ENCODE measurements around the gene FOXP1. TPM values are rescaled to one million over a fixed set of nuclear protein-coding genes. Genes with fewer than 3 reads are reported as not detected.

Gene FOXP1
- total and polyA plus RNA-seq, 2 of the 13 experiments (the other 11 are each of a cell fraction or from before 2014, with no cell fraction given): 40.4 to 59.0 TPM

DNA sequence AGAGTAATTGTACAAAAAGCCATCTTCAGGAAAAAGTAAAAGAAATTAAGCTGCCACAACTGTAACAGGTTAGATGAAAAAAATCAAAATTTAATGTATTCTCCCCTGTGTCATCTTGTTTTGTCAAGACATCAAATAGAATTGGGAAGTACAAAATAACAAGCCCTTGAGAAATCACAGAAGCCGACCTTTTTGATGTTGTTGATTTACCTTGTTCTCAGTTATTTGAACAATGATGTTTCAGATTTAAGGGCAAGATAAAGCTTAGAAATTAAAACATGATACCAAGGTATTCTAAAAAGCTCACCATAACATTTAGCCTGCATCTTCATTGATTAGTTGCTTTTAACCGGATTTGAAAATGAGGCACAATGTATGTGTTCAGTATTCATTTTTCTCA, 523.0 kb downstream of the FOXP1 start (continued):
- TF ChIP-seq, protein P1, sequence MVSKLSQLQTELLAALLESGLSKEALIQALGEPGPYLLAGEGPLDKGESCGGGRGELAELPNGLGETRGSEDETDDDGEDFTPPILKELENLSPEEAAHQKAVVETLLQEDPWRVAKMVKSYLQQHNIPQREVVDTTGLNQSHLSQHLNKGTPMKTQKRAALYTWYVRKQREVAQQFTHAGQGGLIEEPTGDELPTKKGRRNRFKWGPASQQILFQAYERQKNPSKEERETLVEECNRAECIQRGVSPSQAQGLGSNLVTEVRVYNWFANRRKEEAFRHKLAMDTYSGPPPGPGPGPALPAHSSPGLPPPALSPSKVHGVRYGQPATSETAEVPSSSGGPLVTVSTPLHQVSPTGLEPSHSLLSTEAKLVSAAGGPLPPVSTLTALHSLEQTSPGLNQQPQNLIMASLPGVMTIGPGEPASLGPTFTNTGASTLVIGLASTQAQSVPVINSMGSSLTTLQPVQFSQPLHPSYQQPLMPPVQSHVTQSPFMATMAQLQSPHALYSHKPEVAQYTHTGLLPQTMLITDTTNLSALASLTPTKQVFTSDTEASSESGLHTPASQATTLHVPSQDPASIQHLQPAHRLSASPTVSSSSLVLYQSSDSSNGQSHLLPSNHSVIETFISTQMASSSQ (IDR thresholded peaks at IDR 0.05; ENCODE audit: low read depth): 0 out of 2 replicates have a peak, but pooled peaks have one; percentile 27
- TF ChIP-seq, protein P1 (CRISPR knock-in tag; IDR thresholded peaks at IDR 0.05; ENCODE audit: borderline replicate concordance): peak; percentile 39; the same call in 1 of the 2 replicates
- TF ChIP-seq MAZ (IDR thresholded peaks at IDR 0.05; ENCODE audit: borderline replicate concordance, low read depth, low read length) (no peak), MAZ (CRISPR knock-in tag; IDR thresholded peaks at IDR 0.05; ENCODE audit: low read depth) (no peak), NBN (conservative IDR thresholded peaks at IDR 0.05) (no peak), GLI4 (CRISPR knock-in tag; IDR thresholded peaks at IDR 0.05; ENCODE audit: borderline replicate concordance) (no peak), ZNF3 (CRISPR knock-in tag; IDR thresholded peaks at IDR 0.05) (no peak), ZNF652 (CRISPR knock-in tag; IDR thresholded peaks at IDR 0.05; ENCODE audit: borderline replicate concordance, low read depth) (peak; percentile 54; the same call in 1 of the 2 replicates), MYNN (CRISPR knock-in tag; IDR thresholded peaks at IDR 0.05; ENCODE audit: low read depth) (no peak), POLR2A (IDR thresholded peaks at IDR 0.05; ENCODE audit: insufficient read depth in 1 of 2, low read depth in 2 of 2, low read length in 2 of 2) (no peak), SNAPC2 (CRISPR knock-in tag; IDR thresholded peaks at IDR 0.05) (no peak), ZNF773 (CRISPR knock-in tag; IDR thresholded peaks at IDR 0.05; ENCODE audit: borderline replicate concordance) (no peak), ZNF292 (CRISPR knock-in tag; IDR thresholded peaks at IDR 0.05; ENCODE audit: borderline replicate concordance, low read depth) (no peak)
- TF ChIP-seq, protein P2, sequence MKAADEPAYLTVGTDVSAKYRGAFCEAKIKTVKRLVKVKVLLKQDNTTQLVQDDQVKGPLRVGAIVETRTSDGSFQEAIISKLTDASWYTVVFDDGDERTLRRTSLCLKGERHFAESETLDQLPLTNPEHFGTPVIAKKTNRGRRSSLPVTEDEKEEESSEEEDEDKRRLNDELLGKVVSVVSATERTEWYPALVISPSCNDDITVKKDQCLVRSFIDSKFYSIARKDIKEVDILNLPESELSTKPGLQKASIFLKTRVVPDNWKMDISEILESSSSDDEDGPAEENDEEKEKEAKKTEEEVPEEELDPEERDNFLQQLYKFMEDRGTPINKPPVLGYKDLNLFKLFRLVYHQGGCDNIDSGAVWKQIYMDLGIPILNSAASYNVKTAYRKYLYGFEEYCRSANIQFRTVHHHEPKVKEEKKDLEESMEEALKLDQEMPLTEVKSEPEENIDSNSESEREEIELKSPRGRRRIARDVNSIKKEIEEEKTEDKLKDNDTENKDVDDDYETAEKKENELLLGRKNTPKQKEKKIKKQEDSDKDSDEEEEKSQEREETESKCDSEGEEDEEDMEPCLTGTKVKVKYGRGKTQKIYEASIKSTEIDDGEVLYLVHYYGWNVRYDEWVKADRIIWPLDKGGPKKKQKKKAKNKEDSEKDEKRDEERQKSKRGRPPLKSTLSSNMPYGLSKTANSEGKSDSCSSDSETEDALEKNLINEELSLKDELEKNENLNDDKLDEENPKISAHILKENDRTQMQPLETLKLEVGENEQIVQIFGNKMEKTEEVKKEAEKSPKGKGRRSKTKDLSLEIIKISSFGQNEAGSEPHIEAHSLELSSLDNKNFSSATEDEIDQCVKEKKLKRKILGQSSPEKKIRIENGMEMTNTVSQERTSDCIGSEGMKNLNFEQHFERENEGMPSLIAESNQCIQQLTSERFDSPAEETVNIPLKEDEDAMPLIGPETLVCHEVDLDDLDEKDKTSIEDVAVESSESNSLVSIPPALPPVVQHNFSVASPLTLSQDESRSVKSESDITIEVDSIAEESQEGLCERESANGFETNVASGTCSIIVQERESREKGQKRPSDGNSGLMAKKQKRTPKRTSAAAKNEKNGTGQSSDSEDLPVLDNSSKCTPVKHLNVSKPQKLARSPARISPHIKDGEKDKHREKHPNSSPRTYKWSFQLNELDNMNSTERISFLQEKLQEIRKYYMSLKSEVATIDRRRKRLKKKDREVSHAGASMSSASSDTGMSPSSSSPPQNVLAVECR (CRISPR knock-in tag; IDR thresholded peaks at IDR 0.05; ENCODE audit: borderline replicate concordance): no peak
- TF ChIP-seq, protein P3, sequence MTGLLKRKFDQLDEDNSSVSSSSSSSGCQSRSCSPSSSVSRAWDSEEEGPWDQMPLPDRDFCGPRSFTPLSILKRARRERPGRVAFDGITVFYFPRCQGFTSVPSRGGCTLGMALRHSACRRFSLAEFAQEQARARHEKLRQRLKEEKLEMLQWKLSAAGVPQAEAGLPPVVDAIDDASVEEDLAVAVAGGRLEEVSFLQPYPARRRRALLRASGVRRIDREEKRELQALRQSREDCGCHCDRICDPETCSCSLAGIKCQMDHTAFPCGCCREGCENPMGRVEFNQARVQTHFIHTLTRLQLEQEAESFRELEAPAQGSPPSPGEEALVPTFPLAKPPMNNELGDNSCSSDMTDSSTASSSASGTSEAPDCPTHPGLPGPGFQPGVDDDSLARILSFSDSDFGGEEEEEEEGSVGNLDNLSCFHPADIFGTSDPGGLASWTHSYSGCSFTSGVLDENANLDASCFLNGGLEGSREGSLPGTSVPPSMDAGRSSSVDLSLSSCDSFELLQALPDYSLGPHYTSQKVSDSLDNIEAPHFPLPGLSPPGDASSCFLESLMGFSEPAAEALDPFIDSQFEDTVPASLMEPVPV (CRISPR knock-in tag; IDR thresholded peaks at IDR 0.05): no peak
- TF ChIP-seq, protein P4, sequence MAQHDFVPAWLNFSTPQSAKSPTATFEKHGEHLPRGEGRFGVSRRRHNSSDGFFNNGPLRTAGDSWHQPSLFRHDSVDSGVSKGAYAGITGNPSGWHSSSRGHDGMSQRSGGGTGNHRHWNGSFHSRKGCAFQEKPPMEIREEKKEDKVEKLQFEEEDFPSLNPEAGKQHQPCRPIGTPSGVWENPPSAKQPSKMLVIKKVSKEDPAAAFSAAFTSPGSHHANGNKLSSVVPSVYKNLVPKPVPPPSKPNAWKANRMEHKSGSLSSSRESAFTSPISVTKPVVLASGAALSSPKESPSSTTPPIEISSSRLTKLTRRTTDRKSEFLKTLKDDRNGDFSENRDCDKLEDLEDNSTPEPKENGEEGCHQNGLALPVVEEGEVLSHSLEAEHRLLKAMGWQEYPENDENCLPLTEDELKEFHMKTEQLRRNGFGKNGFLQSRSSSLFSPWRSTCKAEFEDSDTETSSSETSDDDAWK (CRISPR knock-in tag; IDR thresholded peaks at IDR 0.05): no peak
